ENCODE results near the gene TBATA.

Gene TBATA

GRCh38 chr10:70761727-70762350 lies 23.3 kb downstream of the TBATA start:
- no peak for DNase-seq (ENCODE audit: low read depth)

- DNase-seq (ENCODE audit: low read depth), result peak; percentile 21
Measured at GRCh38 chr10:70761031-70761601, 24.1 kb downstream of the TBATA start.

GRCh38 chr10:70760271-70760787 lies 24.8 kb downstream of the TBATA start:
- DNase-seq (ENCODE audit: low read depth), result no peak

GRCh38 chr10:70759781-70760180 lies 25.4 kb downstream of the TBATA start:
- DNase-seq (ENCODE audit: low read depth), result no peak

- DNase-seq (ENCODE audit: low read depth), result peak; percentile 57
Measured at GRCh38 chr10:70758757-70759514, 26.2 kb downstream of the TBATA start.

GRCh38 chr10:70757856-70758255 lies 27.3 kb downstream of the TBATA start:
- no peak for DNase-seq (ENCODE audit: low read depth)

GRCh38 chr10:70756700-70757360 lies 28.3 kb downstream of the TBATA start:
- peak; percentile 18 for DNase-seq (ENCODE audit: low read depth)

- DNase-seq (ENCODE audit: low read depth), result peak; percentile 17
Measured at GRCh38 chr10:70753841-70754621, 31.1 kb downstream of the TBATA start.

GRCh38 chr10:70753026-70753663 lies 32.0 kb downstream of the TBATA start:
- no peak for DNase-seq (ENCODE audit: low read depth)

- DNase-seq (ENCODE audit: low read depth), result no peak
Measured at GRCh38 chr10:70752571-70752970, 32.6 kb downstream of the TBATA start.

GRCh38 chr10:70751991-70752390 lies 33.2 kb downstream of the TBATA start:
- DNase-seq (ENCODE audit: low read depth), result no peak

GRCh38 chr10:70751356-70751755 lies 33.8 kb downstream of the TBATA start:
- DNase-seq (ENCODE audit: low read depth), result no peak

GRCh38 chr10:70750156-70750703 lies 34.9 kb downstream of the TBATA start:
- DNase-seq (ENCODE audit: low read depth), result no peak

GRCh38 chr10:70749756-70750155 lies 35.4 kb downstream of the TBATA start:
- no peak for DNase-seq (ENCODE audit: low read depth)

GRCh38 chr10:70748801-70749573 lies 36.2 kb downstream of the TBATA start:
- no peak for DNase-seq (ENCODE audit: low read depth)

- DNase-seq (ENCODE audit: low read depth), result no peak
Measured at GRCh38 chr10:70748305-70748704, 36.9 kb downstream of the TBATA start.

GRCh38 chr10:70747192-70747965 lies 37.8 kb downstream of the TBATA start:
- no peak for DNase-seq (ENCODE audit: low read depth)

GRCh38 chr10:70745555-70745954 lies 39.6 kb downstream of the TBATA start:
- DNase-seq (ENCODE audit: low read depth), result no peak

- no peak for DNase-seq (ENCODE audit: low read depth)
Measured at GRCh38 chr10:70744617-70745143, 40.5 kb downstream of the TBATA start.
